ENCODE data around the gene SIX2. TPM values are rescaled to one million over a fixed set of nuclear protein-coding genes. Genes with fewer than 3 reads are reported as not detected.

Gene SIX2
- total RNA-seq, 1 donor from 2014 or later = 7.4 TPM

DNA sequence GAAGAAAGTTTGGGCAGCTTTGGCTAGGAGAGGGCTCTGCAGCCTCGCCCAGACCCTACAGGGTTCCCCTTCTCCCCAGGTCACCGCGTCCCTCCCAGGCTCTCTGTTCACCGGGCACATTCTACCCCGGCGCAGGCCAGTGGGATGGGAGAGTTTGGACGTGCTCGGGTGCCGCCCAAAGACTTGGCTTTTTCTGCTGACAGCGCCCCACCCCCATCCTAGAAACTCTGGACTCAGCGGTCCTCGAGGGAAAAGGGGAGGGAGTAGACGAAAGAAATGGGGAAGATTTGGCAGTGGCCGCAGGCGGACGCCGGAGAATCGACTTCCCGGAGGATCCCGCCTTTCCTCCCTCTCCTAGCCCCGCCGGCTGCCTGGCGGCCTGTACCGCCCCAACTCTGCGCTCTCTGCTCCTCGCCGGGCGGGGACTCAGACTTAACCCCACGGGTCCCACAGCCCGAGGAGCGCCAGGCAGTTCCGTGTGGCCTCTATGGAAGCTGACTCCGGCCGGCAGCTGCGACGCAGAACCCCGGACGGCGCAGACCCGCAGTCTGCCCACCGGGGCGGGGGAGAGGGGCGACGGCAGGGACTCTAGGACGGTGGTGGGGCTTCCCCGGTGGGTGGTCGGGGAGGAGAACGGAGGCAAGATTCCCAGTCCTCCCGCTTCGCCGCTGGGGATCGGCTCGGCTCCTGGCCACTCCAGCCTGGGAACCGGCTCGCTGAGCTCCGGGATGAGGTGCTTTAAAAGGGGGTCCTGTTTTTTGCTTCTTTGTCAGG lies 863 bp upstream of the SIX2 start:
- Mint-ChIP-seq H3K9me3 (ENCODE audit: unreplicated experiment) (peaks cover 12% of the 10 kb centered on the region), H3K36me3 (ENCODE audit: low read depth, unreplicated experiment) (peaks cover 17% of the 10 kb centered on the region), H3K4me1 (ENCODE audit: low read depth, unreplicated experiment) (peaks cover 11% of the 10 kb centered on the region), H3K4me3 (ENCODE audit: unreplicated experiment) (peak overlapping the region; percentile 83), H3K27me3 (ENCODE audit: low read depth, unreplicated experiment) (peaks cover 59% of the 10 kb centered on the region), H3K27ac (ENCODE audit: unreplicated experiment) (peak overlapping the region; percentile 47)
- Histone ChIP-seq H3K4me3 (ENCODE audit: insufficient read depth, low read depth, low read length) (peak overlapping the region; percentile 52), H3K9ac (ENCODE audit: low read length) (peak overlapping the region; percentile 61), H3K27me3 (ENCODE audit: insufficient read depth, low read length) (peaks cover 88% of the 10 kb centered on the region), H2AFZ (ENCODE audit: low read depth, low read length) (peak overlapping the region; percentile 77), H3K4me1 (ENCODE audit: insufficient read depth, low read length) (peaks cover 31% of the 10 kb centered on the region), H4K20me1 (ENCODE audit: insufficient read depth, low read length) (peaks cover 10% of the 10 kb centered on the region), H3K9me3 (ENCODE audit: insufficient read depth, low read depth, low read length) (peaks cover 11% of the 10 kb centered on the region), H3K4me2 (ENCODE audit: low read length) (peak overlapping the region; percentile 94), H3K79me2 (ENCODE audit: insufficient read depth, low read length) (no peaks in the 10 kb centered on the region), H3K27ac (ENCODE audit: low read depth, low read length) (peak overlapping the region; percentile 16), H3K36me3 (ENCODE audit: insufficient read depth, low read length) (no peaks in the 10 kb centered on the region)
- no peak for DNase-seq (ENCODE audit: low read depth)
- TF ChIP-seq, protein P1, sequence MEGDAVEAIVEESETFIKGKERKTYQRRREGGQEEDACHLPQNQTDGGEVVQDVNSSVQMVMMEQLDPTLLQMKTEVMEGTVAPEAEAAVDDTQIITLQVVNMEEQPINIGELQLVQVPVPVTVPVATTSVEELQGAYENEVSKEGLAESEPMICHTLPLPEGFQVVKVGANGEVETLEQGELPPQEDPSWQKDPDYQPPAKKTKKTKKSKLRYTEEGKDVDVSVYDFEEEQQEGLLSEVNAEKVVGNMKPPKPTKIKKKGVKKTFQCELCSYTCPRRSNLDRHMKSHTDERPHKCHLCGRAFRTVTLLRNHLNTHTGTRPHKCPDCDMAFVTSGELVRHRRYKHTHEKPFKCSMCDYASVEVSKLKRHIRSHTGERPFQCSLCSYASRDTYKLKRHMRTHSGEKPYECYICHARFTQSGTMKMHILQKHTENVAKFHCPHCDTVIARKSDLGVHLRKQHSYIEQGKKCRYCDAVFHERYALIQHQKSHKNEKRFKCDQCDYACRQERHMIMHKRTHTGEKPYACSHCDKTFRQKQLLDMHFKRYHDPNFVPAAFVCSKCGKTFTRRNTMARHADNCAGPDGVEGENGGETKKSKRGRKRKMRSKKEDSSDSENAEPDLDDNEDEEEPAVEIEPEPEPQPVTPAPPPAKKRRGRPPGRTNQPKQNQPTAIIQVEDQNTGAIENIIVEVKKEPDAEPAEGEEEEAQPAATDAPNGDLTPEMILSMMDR (IDR thresholded peaks at IDR 0.05; ENCODE audit: insufficient read depth, low read depth, low read length) = no peak
- TF ChIP-seq EZH2 (IDR thresholded peaks at IDR 0.05; ENCODE audit: insufficient read depth, low read length) = peak; percentile 82
- FAIRE-seq = no peak

DNA sequence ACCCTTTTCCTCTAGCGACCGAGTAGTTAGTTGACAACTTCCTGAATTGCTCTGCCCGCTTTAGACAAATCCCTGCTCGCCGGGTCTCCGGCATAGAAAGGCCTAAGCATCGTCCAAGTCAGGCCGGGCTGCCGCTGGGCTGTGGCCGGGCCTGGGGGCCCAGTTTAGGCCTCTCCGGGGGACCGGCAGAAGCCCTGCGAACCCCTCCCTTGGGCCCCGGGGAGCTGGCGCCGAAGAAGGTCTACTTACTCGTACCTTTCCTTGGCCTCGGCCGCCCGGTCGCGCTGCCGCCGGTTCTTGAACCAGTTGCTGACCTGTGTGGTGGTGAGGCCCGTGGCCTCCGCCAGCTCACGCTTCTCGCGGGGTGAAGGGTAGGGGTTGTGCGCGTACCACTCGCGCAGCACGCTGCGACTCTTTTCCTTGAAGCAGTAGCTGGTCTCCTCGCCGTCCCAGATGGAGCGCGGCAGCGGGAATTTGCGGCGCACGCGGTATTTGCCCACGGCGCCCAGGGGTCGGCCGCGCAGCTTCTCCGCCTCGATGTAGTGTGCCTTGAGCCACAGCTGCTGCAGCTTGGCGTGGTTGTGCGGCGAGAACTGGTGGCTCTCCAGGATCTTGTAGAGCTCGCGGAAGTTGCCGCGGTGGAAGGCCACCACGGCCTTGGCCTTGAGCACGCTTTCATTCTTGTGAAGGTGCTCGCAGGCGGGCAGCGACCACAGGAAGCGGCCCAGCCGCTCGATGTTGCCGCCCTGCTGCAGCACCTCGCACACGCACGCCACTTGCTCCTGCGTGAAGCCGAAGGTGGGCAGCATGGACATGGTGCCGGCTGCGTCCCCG lies 739 bp downstream of the SIX2 start:
- Mint-ChIP-seq H3K4me1 (ENCODE audit: low read depth, unreplicated experiment) (peaks cover 14% of the 10 kb centered on the region), H3K27me3 (ENCODE audit: low read depth, unreplicated experiment) (peaks cover 65% of the 10 kb centered on the region), H3K36me3 (ENCODE audit: low read depth, unreplicated experiment) (peaks cover 17% of the 10 kb centered on the region), H3K9me3 (ENCODE audit: unreplicated experiment) (peaks cover 10% of the 10 kb centered on the region), H3K27ac (ENCODE audit: unreplicated experiment) (peak overlapping the region; percentile 34), H3K4me3 (ENCODE audit: unreplicated experiment) (peak overlapping the region; percentile 87)
- FAIRE-seq (no peak), DNase-seq (ENCODE audit: low read depth) (no peak)
- peak overlapping the region; percentile 94 for H3K4me2 ChIP-seq (ENCODE audit: low read length)
- H3K4me1 ChIP-seq (ENCODE audit: insufficient read depth, low read length) = peaks cover 23% of the 10 kb centered on the region
- H3K27me3 ChIP-seq (ENCODE audit: insufficient read depth, low read length) = peaks cover 92% of the 10 kb centered on the region
- peaks cover 11% of the 10 kb centered on the region for H3K9me3 ChIP-seq (ENCODE audit: insufficient read depth, low read depth, low read length)
- H4K20me1 ChIP-seq (ENCODE audit: insufficient read depth, low read length) = peaks cover 10% of the 10 kb centered on the region
- H3K27ac ChIP-seq (ENCODE audit: low read depth, low read length) = no peak overlapping the region
- no peaks in the 10 kb centered on the region for H3K79me2 ChIP-seq (ENCODE audit: insufficient read depth, low read length)
- peak; percentile 71 for TF ChIP-seq EZH2 (IDR thresholded peaks at IDR 0.05; ENCODE audit: insufficient read depth, low read length)
- TF ChIP-seq, protein P1 (IDR thresholded peaks at IDR 0.05; ENCODE audit: insufficient read depth, low read depth, low read length) = no peak
- H3K9ac ChIP-seq (ENCODE audit: low read length) = peak overlapping the region; percentile 17
- H2AFZ ChIP-seq (ENCODE audit: low read depth, low read length) = peak overlapping the region; percentile 63
- no peaks in the 10 kb centered on the region for H3K36me3 ChIP-seq (ENCODE audit: insufficient read depth, low read length)
- H3K4me3 ChIP-seq (ENCODE audit: insufficient read depth, low read depth, low read length) = peak overlapping the region; percentile 42
